Brain pericyte (primary cell): Measurements from ENCODE around the gene BEND5.

Source experiments
- DNase-seq: peaks from one replicate; pipeline ENCODE4 v3.0.0-alpha.2; 2012; ENCODE audit warnings: low read depth, low spot score

The BEND5 gene, protein sequence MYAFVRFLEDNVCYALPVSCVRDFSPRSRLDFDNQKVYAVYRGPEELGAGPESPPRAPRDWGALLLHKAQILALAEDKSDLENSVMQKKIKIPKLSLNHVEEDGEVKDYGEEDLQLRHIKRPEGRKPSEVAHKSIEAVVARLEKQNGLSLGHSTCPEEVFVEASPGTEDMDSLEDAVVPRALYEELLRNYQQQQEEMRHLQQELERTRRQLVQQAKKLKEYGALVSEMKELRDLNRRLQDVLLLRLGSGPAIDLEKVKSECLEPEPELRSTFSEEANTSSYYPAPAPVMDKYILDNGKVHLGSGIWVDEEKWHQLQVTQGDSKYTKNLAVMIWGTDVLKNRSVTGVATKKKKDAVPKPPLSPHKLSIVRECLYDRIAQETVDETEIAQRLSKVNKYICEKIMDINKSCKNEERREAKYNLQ

DNA sequence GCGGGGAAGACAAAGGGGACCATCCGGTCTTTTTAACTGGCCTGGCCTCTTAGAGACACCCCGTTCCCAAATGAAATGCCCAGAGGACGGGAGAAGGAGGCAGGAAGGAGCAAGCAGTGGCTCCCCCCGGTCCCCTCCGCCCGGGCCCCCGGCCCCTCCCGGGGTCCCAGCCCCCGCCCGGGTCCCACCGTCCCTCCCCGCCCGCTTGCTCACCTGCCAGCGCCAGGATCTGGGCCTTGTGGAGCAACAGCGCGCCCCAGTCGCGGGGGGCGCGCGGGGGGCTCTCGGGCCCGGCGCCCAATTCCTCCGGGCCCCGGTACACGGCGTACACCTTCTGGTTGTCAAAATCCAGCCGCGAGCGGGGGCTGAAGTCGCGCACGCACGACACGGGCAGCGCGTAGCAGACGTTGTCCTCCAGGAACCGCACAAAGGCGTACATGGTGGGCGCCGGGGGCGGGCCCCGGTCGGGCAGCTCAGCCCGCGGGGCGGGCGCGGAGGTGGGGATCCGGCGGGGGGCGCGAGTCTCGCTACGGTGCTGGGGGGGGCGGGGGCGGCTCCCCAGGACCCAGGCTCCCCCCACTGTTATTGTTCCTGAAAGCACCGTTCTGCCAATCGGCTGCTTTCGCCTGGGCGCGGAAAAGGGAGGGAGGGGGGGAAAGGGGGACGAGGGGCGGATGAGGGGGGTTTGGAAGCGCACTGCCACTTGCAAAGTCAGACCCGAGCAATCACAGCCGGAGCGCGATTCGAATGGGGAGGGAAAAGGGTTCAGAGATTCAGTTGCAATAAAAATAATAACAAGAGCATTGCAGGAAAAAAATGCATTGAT, at the start of gene BEND5:
Gene BEND5, minus strand, starts transcription at position 499 of the 826 bp plus-strand sequence. Its CDS starts 60 bp downstream, at position 439.
- DNase-seq = no peak

DNA sequence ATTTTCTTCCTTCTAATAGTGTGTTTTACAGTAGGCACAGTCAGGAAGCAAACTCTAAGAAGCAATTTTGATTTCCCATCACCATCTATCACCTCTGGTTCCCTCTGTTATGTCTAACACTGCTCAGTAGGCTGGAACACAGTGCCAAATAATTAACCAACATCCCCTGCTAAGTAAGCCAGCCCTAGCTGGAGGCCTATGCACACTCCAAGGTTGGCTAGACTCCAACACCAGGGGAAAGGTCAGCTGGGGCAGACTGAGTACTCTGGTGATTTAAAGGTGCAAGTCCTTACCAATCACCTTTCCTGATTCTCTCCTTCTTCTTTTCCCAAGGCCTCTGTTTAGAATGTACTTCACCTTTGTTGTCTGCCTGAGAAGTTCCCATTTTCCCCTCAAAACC, 46.5 kb upstream of the BEND5 start:
- DNase-seq = no peak

DNA sequence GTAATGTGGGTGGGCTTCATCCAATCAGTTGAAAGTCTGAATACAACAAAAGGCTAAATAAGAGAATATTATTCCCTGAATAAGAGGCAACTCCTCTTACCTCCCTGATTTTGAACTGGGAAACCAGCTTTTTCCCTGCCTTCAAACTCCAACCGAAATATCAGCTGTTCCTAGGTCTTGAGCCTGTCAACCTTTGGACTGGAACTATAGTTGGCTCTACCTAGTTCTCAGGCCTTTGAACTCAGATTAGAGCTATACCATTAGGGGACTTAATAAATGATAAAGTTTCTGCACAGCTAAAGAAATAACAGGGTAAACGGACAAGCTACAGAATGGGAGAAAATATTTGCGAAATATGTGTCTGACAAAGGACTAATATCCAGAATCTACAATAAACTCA, 43.8 kb upstream of the BEND5 start:
- no peak for DNase-seq

DNA sequence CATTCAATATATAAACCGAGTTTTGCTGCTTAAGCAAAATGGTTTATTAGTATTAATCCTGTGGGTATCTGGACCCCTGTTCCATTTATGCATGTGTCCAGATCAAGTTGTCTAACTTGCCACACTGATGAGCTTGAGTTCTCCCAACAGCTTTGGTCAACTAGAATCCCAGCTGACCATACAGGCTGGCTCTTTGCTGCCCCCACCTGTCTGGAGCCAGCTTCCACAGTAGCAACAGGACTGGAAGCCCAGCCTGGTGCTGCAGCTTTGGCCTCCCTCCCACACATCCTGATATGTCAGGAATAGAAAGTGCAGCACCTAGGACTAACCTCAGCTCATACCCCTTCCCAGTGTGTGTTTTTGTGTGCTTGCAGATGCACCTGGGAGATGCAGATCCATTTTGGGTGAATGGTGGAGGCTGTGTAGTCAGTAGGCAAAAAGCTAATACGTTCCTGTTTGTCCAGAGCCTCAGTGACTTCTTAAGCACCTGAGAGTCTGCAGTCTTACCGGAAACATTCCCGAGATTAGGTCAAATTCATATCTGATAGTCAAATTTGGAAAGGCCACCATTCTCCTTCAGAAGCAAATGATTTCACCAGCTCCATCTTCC, 40.9 kb upstream of the BEND5 start:
- DNase-seq = no peak

DNA sequence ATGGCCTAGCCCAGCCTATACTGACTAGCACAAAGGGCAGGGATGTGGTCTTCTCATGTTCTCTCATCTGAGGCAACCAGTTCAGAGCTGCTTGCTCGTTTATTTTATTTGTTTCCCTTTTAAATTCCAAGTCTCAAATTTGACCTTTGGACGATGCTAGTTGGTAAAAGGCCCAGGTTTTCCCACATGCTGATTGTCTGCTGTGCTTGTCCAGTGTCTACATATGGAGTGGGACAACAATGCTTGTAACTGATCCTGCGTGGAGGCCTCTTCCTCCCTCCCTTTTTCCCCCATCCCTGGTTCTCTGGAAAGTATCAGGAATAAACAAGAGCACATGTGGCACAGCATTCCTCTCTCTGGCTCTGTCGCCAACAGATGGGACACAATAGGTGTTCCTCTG, 34.0 kb upstream of the BEND5 start:
- no peak for DNase-seq

DNA sequence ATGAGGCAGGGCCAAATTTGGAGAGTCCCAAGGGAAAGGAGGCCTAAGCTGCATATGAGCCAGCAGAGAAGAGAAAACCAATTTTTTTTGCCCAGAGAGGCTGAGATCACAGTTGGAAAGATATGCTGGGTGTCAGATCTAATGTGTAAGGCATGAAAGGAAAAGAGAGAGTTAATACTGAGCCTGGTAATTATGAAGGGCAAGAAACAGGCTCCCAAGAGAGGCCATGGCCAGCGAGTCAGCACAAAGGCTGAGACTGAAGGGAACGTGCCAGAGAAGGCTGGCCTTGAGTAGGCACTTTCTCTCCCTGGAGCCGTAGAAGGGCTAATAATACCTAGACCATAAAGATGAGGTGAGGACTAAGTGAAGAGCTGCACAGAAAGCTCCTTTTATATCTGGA, 31.8 kb upstream of the BEND5 start:
- no peak for DNase-seq

DNA sequence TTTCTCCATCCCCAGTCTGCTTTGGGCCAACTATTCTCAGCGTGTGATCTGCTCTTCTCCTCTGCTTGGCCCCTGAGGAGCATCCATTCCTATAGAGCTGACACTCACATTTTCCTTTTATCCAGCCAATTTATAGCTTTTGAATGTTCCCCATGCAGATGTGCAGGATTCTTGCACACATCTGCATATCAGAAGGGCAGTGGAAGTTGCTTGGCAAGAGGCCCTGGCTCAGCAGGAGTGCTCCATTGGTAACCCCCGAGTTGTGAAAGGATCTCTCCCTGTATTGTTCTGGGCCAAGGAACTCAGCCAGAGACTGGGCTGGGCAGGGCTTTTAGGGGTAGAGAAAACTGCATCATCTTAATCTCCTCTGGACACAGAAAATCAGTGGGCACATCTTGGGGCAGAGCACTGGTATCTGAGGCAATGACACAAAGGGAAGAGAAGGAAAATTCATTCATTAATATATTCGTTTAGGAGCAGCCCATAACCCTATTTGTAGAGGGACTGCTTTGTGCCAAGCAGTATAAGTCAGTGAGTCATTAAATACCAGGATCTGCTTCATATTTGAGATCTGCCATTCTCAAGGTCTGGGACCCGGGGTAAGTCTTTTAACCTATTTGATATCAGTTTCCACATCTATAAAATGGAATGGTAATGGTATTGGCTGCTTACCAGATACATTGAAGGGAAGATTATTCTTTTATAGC, 31.0 kb upstream of the BEND5 start:
- no peak for DNase-seq

DNA sequence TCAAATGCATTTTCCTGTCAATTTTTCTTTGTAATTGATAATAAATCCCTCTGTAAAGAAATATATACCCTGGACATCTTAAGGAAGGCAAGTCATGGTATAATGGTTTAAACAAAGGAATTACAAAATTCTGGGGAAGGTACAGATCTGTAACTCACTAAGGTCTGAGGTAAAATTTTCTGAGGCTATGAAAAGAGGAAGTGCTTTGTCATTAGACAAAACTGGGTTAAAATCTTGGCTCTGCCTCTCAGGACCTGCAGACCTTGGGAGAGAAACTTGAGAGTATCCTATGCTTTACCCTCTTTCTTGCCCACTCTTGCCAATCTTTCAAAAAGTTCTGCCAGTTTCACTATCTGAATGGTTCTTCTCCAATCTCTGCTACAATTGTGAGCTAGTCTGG, 26.8 kb upstream of the BEND5 start:
- no peak for DNase-seq

DNA sequence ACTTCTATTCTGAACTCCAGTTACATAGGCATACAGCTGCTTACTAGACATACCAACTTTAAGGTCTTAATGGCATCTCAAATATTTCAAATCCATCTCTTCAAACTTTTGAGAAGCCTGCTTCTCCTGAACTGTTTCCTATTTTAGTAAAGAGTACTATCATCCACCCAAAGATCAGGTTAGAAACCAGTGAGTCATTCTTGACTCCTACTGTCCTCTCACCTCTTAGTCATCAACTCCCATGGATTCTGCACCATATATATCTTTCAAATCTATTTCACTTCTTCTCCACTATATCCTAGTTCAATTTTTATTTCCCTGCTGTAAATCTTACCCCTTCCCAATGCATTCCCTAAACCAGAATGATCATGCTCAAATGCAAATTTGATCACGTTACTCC, 18.1 kb upstream of the BEND5 start:
- DNase-seq = no peak

DNA sequence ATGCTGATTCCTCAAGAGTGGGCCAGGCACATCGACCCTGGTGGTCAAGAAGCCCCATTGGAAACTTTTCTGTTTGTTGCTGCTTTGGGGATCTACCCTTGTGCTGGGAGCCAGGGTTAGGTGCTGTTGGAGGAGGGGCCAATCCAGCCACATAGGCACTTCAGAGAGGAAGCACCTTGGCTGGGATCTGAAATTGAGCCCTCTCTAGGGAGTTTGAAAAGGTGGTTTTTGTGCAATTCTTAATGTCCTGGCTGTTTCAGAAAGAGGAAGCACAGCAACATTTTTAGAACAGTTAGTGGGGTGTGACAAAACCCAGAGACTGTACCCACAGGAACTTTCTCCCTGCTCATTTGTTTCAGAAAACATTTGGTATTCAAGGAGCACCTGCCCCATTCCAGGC, 17.2 kb upstream of the BEND5 start:
- DNase-seq = no peak

DNA sequence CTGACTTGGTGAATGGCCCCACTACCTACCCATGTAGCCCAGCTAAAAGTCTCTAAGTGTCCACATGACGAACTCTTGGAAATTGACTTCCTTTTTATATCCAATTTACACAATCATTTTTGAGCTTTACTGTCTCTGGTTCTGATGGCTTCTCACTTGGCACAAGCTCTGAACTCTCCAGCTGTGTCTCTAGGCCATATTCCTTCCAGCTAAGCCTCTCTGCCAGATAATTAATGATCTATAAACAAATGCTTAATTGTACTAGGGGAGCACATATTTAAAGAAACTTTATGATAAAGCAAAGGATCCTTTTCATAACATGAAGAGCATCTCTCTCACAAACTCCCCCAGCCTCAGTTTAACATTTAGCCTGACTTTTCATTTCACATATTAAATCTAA, 16.3 kb upstream of the BEND5 start:
- DNase-seq = no peak

DNA sequence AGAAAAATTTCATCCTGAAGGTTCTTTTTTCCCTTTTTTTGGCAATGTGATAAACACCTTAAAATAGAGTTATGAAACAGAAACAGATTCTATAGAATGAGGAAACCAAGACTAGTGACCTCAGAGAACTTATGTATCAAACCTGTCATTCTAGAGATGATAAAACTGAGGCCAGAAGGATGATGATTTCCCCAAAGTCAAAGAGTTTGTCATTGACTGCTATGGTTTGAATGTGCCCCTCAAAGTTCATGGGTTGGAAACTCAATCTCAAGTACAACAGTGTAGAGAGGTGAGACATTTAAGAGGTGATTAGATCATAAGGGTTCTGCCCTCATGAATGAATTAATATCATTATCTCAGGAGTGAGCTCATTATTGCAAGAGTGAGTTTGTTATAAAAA, 13.7 kb upstream of the BEND5 start:
- DNase-seq = no peak

DNA sequence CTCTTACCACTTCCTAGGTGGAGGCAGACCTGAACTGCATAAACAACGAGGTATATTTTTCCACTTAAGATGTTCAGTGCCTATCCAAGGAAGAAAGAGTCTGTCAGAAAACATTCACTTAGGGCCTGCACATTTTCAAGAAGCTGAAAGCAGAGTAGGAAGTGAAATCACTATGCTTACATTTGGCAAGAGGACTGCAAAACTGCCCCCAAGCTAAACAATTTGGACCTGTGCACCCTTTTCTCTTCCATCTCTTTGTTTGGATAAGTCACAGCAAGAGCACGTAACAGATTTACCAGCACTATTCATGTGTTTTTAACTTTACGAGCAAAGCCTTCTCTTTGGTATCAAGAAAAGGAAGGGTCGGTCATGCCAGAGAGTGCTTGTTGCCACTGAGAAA, 13.2 kb upstream of the BEND5 start:
- DNase-seq = no peak

DNA sequence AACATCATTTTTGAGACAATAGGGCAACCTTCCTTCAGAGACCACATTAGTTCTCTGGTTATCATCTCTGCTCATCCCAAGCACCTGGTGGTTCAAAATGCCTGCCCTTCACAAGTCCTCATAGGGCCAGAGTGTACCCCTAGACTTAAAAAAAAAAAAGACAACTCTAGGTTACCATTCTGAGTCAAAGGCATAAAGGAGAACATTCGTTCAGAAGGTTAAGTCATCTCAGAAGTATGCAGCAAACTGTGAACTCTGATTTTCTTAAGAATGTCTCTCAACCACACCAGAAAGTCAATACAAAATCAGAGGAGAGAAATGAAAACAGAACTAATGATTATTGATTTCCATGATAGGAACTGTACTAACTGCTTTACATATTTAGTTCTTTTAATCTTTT, 9.2 kb upstream of the BEND5 start:
- DNase-seq = no peak

DNA sequence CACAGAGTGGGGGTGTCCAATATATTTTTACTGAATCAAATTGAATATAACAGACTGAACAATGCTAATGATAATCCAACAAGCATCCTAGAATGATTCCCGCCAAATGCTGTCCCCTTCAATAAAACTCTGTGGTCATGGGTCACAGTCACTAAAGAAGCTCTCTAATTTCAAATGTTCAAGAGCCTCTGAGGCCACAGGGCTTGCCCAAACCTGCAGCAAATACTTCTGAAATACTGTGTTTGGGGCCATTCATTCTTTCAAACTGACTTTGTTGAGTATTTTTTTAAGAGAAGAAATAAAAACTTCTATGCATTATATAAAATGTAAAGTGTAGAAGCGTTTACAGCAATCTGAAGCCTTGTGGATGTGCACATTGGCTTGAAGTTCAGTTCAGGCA, 7.6 kb upstream of the BEND5 start:
- DNase-seq = no peak

DNA sequence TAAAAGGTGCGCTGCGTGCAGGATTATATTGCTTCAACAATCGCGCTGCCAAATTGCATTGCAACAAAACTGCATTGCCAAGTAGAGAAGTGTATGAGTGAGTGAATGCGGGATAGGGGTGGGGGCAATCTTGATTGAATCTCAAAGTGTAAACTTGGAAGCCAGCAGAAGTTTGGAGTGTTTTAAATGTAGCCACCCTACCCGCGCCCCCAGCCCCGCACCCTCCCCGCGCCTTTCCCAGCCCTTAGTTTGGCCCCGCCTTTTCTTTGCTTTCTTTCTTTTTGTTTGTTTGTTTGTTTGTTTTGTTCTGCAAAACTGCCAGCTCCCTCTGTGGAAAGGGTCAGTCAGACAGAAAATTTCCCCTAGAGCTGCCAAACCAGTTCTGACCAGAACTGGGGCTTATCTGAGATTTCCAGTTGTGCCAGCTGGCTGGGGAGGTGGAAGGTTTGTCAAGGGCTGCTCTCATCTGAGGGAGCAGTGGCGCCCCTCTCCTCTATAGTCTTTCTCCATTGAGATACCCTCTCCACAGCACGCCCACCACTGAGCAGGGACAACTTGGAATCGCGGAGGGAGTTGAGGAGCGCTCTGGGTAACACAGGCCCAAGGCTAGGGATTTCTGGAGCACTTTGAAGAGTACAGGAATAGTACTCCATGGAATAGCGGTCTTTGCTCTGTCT, 666 bp upstream of the BEND5 start:
- DNase-seq = no peak

DNA sequence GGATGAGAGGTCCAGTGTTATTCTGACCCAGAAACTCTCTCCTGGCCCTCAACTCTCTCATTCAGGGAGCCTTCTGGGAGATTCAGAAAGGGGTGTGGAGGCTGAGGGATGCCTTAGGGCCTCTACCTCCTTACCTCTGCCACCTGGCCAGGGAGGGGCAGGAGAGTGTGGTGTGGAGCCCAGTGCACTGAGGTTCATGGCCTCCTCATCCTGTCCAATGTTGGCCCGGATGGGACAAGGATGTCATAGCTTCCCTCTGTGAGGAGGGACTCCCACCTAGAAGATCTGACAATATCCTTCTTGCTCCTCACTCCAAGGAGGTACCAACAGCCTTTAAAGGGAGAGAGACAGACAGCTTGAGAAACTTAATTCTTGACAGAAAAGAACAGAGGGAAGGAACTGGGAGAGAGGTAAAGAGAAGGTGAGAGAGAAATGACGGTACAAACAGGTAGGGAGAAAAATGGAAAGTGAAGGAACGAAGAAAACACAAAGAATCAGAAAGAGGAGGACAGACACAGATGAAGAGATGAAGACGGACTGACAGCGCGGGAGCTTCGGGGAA, 779 bp downstream of the BEND5 start:
- DNase-seq = no peak

DNA sequence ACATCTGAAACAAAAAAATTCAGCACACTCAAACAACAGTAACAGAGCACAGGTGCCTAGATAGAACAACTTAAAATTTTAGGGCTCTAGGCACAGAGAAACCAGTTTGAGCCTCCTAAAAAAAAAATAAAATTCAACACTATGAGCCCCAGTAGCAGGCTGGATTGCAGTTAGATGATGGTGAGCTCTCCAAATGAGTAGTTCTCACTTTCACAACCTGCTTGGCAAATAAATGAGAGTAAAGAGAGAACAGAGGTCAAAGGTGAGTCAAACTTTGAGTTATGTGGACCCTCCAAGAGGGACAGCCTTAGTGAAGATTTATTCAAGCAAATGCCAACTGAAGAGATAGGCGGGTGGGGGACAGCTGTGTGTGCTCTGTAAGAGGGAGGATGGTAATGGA, 3.6 kb downstream of the BEND5 start:
- DNase-seq = no peak

DNA sequence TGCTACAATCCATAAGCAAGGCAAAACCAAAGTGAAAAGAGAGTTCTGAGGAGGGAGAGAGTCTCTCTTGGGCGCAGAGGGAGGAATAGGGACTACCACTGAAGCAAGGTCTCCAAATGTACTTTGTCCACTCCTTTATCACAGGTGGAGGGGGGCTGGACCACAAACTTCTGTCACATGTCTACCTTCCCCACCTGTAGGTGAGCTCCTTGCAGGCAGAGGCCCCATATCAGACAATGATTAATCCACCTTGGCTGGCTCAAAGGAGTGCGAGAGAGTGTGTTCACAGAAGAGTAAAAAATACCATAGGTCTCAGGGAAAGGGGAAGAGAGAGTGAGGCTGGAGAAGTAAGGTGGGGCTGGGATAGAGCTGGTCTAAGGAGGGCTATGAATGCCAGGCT, 4.5 kb downstream of the BEND5 start:
- DNase-seq = no peak

DNA sequence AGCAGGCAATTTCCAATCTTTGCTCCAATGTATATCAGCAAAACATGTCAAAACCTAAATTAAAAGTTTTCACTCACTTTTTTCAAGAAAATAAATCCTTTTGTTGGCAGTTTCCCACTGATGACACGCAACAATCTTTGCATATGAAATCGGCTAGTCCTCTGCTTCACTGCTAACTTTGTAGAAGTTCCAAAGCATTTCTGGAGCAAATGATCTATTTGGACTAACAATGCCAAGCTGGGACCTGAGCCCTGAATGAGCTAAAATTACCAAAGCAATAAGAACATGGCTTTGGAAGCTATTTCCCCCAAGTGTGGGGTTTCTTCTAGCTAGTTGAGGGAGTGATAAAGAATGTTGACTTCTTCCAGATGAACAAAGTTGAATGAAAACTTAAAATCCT, 5.1 kb downstream of the BEND5 start:
- DNase-seq = no peak

DNA sequence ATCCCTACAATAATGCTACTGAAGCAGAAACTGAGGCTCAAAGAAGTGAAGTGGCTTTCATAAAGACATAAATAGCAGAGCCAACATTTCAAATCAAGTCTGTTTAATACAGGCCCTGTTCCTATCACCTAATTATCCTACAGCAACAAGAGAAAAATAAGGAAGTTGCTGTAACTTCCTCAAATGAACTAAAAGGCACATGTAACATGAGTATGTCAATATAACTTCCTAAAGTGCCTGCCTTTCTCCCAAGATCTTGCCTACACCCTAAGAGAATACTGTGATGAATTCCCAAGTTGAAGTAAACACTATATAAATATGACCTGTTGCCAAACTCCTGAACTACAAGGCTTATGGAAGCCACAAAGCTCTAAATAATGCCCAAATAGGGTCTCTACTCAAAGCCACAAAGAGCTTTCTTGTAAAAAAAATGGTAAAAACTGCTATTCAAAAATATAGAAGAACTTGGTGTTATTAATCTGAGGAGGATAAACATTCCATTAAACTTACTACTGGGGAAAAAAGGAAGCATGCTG, 8.6 kb downstream of the BEND5 start:
- no peak for DNase-seq
